Activated CD8-positive, alpha-beta memory T cell treated with anti-CD3 and anti-CD28 coated beads, Interleukin-2, amount 50 U/mL, for 48 hours (primary cell): ENCODE measurements around the gene RFX2.
"Not testable (repeated sequence)": the region's sequence is repeated elsewhere in the genome, so short reads cannot be mapped to it uniquely, and the experiment has no call there.

Experiments
- DNase-seq: peaks from one replicate; pipeline ENCODE4 v3.0.0-alpha.2; 2020

RFX2 gene

GRCh38 chr19:6010107-6010506 is 100.2 kb downstream of the RFX2 start:
- no peak for DNase-seq

GRCh38 chr19:6007866-6008265 is 102.4 kb downstream of the RFX2 start:
- no peak for DNase-seq

DNA sequence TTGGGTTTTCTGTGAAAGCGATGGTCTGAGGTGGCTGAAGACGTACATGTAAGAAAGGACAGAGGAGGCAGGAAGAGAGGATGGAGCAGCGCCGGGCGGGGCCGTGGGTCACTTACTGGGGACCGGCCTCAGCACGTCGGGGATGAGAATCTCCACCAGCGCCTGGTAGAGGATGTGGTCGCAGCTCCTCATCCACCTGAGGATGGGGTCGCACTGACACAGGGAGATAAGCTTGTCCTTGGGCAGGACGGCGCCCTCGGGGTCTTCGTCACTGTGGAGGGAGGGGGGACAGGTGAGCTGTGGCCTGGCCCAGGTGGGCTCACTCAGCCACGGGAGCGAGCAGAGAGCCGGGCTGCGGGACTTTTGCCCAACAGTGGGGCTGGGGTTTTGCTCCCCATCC is 103.4 kb downstream of the RFX2 start:
- no peak for DNase-seq

- not testable (repeated sequence) for DNase-seq
Measured at GRCh38 chr19:6006070-6006446, 104.2 kb downstream of the RFX2 start.

DNA sequence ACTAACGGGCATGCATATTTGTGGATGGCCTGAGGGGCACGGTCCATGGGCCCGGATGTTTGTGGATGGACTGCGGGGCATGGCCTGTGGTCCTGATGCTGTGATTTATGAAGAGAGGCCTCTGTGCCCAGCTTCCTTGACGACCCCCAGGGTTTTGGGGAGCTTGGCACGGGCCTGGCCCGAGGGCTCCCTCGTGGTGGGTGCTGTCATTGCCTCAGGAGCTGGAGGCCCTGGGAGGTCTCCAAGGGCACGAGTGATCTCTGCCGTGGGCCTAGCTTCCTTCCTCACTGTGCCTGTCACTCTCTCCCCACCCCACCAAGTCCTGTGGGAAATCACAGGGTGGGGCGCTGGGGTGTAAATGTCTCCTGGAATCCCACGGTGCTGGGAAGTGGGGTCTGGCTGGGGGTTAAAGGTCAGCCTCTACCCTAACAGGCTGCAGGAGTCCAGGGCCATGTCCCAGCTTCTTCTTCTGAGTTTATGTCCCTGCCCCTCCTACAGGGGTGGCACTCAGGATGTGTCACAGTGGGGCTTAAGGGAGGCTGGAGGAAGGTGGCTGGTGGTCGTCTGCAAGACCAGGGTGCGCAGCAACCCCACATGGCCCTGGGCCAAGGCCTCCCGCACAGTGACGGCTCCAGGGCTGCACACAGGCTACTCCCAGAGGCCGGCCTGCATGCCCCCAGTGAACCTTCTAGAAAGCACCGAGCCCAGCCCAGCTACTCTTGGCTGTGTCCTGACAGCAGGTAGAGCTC is 104.8 kb downstream of the RFX2 start:
- no peak for DNase-seq

DNA sequence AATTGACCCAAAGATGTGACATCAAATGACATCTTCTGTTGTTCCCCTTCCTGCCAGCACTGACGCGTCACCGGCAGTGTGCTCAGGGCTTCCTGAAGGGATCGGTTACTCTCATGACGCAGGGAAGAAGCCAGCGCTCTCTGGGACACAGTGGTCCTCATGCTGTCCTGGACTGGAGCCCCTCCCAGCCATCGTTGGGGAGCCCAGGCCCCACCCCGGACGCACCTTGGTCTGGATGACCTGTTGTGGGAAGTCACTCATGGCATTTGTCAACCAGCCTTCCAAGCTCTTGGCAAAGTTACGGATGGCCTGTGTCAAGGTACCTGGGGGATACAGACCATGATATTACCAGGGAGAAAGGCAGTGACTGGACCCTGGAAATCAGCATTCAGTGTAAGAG is 106.3 kb downstream of the RFX2 start:
- DNase-seq = no peak

DNA sequence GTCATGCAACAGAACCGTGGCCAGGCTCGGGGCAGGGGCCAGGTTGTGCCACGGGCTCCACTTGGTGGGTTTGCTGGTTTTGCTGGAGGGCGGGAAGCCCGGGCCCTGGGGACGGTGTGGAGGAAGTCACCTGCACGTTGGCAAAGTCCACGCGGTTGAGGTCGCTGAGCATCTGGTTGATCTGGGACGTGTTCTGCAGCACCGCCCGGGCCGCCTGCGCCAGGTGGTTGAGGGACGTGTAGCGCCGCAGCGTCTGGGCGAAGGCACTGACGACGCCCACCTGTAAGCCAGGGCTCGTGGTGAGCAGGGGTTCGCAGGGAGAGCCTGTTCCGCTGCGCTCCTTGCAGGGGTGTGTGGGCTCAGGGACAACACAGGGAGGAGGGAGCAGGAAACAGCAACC is 107.7 kb downstream of the RFX2 start:
- DNase-seq = no peak

- no peak for DNase-seq
Measured at GRCh38 chr19:6000228-6000847, 110.0 kb downstream of the RFX2 start.

- no peak for DNase-seq
Measured at GRCh38 chr19:5999693-6000092, 110.6 kb downstream of the RFX2 start.

DNA sequence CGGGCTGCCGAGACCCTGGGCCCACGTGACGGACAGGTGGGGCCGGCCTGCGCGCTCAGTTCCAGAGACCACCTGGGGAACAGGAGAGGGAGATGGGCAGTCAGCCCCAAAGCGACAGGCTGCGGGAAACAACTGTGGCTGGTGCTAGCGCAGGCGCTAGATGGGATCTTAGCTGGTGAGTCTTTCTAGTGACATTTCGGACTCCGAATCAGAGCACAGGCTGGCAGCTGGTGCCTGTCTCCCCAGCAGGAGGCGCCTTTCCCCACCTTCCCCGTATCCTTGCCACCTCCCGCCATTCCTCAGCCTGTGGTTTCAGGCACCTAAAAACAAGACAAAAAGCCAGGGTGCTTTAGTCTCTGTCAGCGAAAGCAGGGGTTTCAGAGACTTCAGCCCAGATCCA is 112.9 kb downstream of the RFX2 start:
- DNase-seq = no peak

GRCh38 chr19:5996623-5997320 is 113.5 kb downstream of the RFX2 start:
- no peak for DNase-seq

DNA sequence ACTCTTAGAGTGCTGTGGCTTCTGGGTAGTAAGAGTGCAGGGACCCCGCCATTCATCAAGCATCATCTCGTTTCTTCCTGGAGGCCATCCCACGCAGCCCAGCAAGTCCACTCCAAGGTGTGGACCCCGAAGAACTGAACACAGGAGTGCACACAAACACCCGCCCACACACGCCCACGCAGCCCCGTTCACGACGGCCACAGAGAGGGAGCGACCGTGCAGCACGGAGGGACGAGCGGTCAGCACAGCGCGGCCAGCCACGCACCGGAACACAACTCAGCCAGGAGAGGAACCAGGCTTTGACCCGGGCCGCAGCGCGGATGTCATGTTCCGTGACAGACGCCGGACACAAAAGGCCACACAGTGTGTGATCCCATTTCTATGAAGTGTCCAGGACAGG is 114.2 kb downstream of the RFX2 start:
- DNase-seq = no peak

DNA sequence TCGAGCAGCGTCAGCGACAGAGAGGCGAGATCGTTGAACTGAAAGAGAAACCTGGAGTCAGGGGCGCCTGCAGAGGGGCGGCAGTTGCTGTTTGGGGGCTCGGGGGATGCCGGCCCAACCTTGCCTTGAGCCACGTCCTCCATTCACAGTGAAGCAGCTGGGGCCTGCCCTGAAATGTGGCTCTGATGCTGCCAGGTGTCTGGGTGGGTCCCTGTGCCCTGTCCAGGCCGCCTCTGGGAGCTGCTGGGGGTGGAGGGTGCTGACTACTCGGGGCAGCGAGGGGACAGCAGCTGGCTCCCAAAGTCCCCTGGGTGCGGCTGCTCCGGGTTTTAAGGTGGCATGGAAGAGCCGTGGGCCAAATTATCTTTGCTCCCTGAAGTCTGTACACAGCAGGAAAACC is 114.7 kb downstream of the RFX2 start:
- DNase-seq = no peak

DNA sequence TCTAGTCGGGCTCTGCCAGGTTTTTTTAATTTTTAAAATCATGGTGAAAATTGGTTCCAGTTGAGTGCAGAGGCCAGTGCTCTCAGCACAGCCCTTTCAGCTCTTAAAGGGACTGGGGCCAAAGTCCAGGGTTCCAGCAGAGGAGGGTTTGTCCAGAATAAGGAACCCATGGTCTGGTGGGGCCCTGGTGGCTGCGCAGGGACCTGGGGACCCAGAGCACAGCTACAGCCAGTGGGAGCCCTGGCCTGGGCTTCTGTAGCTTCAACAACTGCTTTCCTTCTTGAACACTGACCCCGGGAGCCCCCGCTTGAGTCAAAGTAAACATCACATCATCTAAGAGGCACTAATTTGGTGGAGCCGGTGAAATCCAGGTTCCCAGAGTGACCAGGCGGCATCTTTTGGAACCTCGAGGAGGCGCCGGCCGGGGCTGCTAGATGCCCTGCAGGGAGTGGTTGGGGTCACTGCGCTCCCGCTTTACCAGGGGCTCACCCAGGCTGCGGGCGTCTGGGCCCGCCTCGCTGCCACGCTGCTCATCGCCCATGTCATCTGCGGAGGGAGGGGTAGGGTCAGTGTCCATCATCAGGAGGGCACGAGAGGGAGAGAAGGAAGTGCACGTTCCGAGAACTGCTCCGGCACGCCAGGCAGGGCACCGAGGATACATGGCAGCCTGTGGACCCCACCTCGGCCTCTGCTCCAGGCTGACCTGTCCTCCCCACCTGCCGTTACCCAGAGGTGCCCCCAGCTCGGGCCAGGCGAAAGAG is 115.7 kb downstream of the RFX2 start:
- no peak for DNase-seq

DNA sequence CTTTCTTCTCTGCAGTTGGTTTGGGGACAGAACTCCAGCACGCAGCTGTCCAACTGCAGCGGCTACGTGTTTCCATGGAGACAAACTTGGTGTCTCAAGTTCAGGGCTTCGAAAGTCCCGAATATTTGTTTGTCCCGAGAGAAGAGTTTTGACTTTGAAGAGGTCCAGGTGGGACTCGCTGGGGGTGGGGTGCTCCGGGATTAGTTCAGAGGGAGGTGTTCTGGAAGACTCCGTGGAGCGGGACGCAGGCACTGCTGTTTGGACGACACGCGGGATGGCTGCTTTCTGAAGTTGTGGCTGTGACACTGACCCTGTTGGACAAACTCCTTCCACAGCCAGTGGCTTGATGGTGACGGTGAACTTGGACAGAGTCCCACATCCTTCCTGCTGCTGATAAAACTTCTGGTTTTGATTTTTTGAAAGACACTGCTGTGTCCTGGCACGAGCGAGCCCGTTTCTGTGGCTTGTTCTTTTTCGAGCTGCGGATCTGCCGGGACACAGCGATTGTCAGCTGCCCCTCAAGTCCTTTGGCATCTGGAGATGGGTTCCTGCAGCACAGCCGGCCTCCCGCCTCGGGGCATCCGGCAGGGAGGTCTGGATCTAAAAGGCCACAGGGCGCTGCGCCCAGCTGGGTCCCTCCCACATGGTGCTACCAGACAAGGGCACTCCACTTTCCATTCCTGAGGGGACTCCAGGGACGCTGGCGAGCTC is 116.5 kb downstream of the RFX2 start:
- no peak for DNase-seq

DNA sequence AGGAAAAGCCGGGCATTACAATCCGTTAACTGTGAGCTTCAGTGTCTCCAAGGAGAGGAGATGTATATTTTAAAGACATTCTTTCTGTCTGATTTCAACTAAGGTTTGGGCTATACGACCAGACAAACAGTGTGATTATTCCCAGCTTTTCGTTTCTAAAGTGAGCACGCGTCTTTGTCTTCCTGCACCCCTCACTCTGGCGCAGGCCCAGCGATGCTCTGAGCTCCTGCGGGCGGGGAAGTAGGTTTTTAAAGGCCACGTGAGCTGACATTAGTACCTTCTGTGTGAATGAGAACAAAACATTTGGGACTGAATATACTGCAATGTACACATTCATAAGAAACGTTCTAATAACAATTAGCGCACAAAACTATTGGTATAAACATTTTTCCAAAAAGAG is 117.1 kb downstream of the RFX2 start:
- no peak for DNase-seq

- DNase-seq = no peak
Measured at GRCh38 chr19:5992756-5993155, 117.5 kb downstream of the RFX2 start.

DNA sequence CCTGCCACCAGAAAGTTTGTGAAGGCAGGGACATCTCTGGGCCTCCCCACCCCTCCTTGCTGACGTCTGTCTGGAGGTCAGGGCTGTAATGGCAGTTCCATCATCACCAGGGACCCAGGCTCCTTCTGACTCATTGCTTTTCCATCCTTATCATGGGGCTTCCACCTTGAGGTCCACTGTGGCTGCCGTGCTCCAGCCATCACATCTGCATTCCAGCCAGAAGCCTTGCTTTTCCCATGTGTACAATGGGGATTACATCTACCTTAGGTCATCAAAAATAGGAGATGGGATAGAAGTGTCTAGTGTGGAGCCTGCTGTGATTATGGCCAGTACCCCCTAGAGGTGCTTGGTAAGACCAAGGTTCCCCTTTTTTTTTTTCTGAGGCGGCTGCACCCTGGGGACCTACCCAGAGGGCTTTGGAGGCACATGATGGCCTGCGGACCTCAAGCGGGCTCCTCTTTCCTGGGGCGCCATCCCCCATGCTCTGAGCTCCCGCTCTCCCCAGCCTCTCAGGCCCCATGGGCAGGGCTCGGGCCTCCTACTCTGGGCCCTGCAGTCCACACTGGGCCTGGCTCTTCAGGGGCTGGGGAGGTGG is 119.0 kb downstream of the RFX2 start:
- DNase-seq = no peak

DNA sequence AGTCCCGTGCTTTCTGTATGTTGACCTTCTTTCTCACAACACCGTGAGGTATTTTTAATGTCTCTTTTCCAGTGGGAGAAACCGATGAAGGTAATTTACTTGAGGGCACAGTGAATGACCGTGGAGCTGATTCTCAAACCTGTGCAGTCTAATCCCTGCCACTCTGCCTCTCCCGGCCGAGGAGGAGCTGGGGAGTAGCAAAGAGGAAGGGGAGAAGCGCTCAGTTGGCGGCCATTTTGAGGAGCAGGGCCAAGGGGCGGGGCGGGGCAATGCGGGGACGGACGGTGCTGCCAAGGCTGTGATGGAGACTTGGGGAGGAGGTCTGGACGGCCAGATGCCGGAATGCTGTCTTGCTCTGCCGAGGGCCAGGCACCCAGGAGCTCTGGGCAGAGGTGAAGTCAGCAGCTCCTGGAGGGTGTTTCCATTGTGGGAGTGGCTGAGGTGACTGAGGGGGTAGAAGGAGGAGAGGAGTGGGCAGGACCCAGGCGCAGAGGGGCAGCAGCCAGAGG is 120.0 kb downstream of the RFX2 start:
- DNase-seq = no peak

DNA sequence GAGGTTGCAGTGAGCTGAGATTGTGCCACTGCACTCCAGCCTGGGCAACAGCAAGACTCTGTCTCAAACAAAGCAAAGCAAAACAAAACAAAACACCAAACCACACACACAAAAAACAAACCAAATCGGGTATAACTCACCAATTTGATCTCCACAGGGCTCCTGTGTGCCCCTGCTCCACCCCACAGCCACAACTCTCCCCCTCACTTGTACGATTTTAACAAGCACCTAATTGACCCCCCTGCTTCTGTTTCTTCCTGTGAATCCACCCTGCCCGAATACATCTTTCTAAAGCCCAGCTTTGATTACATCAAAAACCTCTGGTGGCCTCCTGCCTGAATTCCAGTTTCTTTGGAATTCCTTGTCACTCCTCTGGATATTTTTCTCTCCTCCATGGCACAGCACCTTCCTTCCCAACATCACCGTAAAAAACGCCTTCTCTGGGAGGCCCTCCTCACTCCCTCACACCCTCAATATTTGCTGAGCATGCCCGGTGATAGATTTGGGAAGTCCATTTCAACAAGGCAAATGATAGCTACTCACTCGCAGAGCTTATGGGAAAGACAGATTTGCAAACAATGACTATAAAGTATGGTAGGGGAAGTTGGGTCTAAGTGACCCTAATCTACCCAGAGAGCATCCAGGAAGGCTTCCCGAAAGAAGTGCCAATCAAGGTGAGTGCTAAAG is 120.8 kb downstream of the RFX2 start:
- DNase-seq = no peak

DNA sequence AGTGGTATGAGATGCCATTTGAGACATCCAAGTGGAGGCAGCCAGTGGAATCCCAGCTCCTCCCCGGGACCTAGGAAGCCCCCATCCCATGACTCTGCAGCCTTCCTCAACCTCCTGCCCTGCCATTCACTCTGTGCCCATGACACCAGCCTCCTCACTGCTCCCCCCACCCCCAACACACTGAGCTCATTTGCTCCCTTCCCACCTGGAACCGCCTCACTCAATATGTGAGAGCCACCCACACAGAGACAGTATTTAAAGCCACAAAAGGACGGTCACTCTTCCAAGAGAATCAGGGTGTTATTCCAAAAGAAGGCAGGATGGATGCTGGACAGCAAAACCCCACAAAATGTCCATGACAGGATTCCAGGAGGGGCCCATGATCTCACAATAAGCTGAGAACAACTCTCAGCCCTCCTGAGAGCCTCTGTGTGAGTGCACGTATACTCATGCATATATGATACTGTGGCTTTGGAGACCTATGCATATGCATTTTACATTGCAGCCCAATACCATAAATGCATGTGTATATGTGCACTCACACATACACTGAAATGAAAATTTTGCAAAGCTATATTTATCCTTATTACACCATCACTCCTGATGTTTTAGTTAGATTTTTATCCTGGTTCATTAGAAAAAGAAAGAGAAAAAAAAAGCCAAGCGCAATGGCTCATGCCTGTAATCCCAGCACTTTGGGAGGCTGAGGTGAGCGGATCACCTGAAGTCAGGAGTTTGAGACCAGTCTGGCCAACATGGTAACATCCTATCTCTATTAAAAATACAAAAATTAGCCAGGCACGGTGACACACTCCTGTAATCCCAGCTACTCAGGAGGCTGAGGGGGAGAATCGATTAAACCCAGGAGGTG is 121.5 kb downstream of the RFX2 start:
- no peak for DNase-seq
